Measurements from ENCODE around the gene KY.

The KY gene

DNA sequence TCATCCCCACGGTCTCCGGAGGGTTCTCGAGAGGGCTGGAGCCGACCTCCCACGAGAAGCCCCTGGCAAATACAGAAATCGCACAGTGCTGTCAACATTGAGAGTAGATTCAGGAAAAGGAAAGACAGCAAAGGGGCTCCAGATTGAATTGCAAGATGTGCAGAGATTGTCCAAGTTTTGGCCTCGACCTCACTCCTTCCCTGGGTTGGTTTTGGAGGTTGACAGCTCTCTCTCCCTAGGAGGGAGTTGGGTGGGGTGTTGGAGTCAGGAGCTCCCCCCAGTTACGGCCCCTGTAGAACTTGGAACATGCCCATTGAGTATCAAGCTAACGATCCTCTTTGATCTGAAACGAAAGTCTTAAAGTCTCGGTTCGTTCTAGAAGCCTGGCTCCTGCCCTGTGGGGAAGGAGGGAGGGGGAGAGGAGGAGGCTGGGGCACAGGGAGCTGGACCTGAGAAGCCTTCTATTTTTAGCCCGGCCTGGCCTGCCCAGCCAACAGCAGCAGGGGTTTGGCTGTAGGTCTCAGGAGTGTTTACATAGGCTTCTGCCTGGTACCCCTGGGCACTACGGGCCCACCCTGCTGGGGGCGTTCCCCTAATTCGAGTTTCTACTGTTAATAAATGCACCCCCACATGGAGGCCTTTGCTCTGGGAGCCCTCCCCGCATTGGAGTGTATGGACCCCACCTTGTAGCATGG lies 672 bp upstream of the KY start:
- intact Hi-C loops (cut with DNase I) = no loop called here
- DNase-seq = peak in 19 of 42 donors; percentile 20 to 62 (median 42)

DNA sequence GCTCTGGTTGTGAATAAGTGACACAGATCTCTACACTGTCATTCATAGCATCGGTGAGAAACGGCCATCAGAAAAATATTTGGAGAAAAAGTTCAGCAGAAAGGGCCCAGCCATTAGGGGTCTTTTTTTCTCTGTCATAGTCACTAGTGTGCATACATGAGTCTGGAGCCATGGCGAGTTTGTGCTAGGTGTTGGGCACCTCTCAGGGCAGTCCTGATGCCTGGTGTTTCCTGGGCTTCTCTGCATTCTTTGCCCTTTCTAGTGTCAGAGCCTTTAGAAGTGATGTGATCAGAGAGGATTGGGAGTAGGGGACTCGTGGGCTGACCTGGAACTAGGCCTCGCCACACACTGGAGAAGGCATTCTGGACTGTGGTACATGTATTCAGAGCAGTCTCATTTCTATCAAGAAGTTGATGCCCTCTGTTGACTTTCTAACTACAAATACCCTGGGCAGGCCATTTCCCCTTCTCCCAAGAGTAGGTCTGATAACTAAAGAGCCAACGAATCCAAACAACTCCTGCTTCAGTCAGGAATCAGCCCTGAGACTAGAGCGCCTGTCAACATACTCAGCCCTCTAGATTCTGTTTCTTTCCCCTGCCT lies 1.6 kb downstream of the KY start:
- DNase-seq = peak in 3 of 42 donors; percentile 16 to 39 (median 31)
- intact Hi-C loops (cut with DNase I) = no loop called here

DNA sequence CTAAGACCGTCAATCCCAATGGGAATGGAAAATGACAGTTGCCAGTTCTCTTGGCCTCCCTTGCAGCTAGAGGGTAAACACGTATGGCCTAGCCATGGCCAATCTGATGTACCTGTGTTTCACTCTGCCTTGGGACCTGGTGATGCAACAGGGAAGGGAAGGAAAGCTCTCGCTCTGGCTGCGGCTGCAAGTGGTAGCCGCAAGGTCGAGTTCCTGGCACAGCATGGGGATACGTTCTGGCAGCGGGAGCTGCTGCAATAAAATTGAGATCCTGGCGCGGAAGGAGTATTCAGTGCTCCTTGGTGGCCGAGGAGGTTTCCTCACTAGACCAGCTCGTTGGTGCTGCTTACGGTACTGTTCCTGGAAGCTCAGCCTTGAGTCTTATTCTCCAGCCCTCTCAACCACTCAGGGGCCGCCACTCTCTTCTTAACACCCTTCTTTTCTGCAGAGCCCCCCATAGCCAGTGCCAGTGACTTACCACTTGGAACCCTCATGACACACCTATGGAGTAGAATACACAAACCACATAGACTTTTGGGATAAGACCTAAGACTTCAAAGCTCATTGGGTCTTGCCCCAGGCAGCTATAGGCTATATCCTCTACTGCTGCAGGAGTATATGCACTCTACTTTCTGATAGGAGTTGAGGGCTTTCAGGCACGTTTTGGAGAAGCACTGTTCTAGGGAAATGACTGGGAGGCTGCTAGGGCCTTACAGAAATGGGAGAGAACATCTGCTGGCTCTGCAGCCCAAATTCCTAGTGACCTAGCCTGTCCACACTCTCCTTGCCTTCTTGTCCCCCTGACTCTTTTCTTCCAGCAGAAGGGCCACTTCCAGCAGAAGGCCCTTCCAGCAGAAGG lies 2.7 kb downstream of the KY start:
- intact Hi-C loops (cut with DNase I) = no loop called here
- DNase-seq = peak in 5 of 42 donors; percentile 12 to 39 (median 25)

DNA sequence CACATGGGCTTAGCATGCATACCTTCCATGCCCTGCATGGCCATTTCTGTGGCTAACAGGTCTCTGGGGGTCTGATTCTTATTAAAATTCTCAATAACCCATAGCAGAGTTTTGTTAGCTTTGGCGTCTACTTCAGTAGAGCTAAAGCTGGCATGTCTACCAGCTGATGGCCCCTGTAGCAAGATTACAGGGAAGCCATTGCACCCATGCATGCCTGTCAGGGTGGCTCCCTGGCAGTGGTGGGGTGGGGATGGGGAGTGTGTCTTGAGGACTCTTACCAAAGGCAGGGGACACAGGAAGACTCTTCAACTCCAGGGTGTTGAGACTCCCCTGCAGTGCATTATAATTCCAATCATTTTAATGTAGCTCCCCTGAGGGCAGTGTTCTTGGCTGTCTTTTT lies 4.7 kb downstream of the KY start:
- intact Hi-C loops (cut with DNase I) = no loop called here
- DNase-seq = peak in 4 of 42 donors; percentile 4 to 33 (median 16)

- DNase-seq = no peak
- intact Hi-C loops (cut with DNase I) = no loop called here
Observed at GRCh38 chr3:134645515-134645914, 5.3 kb downstream of the KY start.

DNA sequence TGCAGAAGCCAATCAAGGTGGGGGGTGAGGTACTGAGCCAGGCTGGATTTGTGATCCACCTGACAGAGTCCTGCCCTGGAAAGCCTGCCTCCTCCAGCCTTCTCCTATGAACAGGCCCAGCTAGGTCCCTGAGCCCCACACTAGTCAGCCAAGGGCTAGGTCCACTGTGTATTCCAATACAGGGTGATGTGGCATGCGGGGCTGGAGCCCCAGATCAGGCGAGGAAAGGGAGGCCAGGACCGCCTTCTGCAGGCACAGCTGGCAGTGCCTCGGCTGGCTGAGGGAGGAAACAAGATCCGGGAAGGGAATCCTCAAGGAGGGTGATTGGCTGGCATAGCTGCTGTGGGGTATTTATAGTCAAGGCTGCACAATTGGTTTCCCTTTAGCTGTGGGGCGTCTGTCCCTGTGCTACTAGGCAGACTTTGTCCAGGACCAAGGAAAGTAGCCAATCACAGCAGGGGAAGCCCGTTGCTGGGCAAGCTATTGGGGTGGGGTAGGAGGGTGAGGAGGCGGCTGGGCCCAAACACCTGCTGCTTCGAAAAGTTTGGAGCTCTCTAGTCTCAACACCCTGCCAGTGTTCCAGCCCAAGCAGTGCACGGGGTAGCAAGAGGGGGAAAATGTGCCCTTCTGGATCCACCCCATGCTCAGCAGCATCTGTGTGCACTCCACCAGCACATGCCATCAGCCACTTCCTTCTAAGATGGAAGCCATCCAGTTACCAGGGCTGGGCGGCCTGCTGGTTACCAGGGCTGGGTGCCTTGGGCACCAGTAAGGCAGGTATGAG lies 5.9 kb downstream of the KY start:
- DNase-seq = peak in 10 of 42 donors; percentile 17 to 42 (median 36)

DNA sequence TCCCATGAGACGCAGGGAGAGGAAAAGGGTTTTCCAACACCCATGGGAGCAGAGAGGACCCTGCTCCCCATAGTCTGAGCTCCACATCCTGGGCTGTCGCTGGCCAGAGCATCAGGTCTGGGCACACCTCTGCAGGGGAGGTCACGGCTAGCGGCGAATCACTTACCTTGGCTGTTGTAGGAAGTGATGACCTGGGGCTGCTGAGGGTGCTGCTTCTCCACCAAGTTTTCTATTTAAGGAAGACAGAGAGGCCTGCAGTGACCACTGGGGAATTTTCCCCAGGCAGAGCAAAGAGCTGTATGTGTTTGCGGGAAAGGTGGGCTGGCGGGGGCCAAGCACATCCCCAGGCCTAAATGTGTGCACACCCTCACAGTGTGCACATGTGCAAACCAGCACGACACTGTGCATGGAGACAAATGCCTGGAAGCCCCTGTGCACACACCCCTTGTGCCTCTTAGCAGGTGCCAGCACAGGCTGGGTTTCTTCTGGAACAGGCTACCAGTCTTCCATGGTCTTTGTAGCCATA lies 7.6 kb downstream of the KY start:
- intact Hi-C loops (cut with DNase I) = no loop called here
- DNase-seq = peak in 7 of 42 donors; percentile 4 to 38 (median 8)

More for the DNA sequence above, 5.9 kb downstream of the KY start:
- intact Hi-C loops (cut with DNase I) = no loop called here

DNA sequence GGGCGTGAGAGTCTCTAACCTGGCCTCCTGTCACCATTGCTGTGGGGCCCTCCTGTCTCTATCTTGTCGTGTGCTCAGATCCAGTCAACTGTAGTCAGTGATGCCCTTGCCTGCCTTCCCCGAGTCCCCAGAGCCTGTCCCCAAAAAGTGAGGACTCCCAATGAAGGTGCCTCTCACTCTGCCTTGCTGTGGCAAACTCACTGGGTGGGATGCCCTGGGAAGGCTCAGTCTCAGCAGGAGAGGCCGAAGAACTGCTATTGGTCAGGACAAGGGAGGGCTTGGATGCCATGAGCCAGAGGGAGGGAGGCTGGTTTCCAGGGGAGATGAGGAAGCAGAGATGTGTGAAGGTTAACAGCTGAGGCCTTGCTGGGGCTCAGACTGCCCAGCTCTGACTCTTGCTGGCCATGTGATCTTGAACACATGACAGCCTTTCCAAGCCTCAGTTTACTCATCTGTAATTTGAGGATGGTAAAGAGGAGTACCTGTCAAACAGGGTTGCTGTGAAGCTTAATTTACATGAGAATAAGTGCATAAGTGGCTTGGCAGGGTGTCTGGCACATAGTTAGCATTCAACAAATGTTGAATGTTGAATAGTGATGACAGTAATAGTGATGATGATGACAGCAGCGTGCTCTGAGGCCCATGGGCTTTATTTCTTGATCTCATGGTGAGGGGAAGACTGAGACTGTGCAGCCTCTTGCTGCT lies 8.2 kb downstream of the KY start:
- intact Hi-C loops (cut with DNase I) = no loop called here

DNA sequence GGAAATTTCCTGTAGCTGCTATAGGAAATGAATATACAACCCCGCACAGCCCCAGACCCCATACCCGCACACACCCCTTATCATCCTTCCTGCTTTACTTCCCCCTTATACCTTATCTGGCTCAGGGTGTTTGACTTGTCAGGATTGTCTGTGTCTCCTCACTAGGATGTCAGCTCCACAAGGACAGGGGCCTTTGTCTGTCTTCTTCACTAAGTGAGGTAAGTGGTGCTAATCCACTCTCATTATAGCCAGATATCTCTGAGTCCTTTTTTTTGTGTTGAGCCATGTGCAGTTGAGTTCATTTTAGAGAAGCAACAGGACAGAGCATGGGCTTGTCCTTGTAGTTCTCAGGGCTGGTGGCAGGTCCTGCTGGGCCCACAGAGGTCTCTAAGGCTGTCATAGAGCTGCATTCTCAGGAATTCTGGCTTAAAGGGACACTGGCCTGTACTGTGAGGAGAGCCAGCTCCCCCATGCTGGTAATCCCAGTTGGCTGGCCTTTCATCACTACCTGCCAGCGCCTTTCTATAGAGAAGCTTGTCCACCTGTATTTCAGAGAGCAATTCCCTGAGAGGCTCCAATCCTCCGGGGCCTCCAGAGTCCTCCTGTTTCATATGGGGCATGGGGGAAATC lies 9.0 kb downstream of the KY start:
- peak in 5 of 42 donors; percentile 3 to 32 (median 12) for DNase-seq
- intact Hi-C loops (cut with DNase I) = no loop called here

More for the DNA sequence above, 8.2 kb downstream of the KY start:
- DNase-seq = peak in 6 of 42 donors; percentile 7 to 39 (median 19)

DNA sequence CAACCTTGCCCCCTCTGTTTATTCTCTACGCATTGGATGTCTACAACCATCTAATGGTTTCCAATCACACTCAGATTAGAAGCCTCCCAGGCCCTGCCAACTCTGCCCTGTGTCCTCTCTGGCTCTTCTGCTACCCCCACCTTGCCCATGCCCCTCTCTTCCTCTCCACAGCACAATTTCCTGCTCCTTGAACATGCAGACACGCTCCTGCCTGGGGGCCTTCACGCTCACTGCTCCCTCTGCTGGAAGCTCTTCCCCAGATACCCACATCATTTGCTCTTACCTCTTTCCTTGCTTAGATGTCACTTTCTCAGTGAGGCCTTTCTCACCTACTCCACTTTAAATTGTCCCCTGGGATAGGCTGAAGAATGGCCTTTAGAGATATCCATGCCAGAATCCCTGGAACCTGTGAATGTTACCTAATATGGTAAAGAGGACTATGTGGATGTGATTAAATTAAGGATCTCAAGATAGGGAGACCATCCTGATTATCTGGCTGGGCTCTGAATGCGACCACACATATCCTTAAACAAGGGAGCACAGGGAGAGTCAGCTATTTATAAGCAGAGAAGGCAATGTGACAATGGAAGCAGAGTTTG lies 9.9 kb downstream of the KY start:
- peak in 27 of 42 donors; percentile 22 to 71 (median 39) for DNase-seq
- intact Hi-C loops (cut with DNase I) = no loop called here

DNA sequence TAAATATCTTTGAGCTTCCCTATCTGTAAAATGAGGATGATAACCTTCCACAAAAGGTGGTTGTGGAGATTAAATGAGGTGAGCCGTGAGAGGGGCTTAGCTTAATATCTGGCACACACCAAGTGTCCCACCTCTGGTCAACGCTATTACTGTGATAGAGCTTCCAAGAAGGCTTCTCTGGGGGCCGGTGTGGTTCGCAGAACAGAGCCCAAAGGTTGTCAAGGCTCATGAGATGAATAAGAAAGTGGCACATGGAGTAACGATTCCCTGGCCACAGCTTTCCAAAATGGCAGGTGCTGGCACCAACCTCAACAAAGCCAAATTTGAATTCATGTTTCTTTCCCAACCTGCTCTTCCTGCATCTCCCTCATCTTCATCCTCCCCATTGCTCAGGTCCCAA lies 10.4 kb downstream of the KY start:
- DNase-seq = peak in 3 of 42 donors; percentile 1 to 12 (median 6)
- intact Hi-C loops (cut with DNase I) = no loop called here

DNA sequence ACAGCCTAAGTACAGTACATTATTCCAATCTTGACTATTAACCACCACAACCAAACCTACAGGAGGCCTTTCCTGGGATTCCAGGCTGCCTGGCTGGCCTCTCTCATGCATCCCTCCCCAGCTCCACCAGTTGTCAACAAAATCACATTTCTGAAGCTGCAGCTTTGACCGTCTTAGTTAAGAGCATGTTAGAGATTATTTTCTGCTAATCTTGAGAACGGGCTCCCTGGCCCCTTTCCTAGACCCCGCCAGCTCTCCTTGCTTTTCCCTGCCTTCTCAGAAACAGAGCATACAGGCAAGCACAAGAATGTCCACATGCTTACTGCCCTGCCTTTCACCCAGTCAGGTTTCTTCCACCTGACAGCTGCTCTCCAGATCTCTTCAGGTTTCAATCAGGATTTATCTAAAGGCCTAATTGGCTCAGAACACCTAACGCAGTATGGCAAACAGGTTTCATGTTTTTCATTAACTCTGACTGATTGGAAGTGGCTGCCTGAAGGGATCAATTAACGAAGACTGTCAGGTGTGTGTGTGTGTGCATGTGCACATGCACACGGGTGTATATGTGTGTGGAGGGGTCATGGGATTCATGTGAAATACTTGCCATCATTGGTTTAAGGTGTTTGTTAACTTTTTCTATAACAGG lies 12.3 kb downstream of the KY start:
- peak in 2 of 42 donors; percentile 0 to 8 for DNase-seq

GRCh38 chr3:134636406-134636805 lies 14.4 kb downstream of the KY start:
- DNase-seq = peak in 2 of 42 donors; percentile 6 to 19
- intact Hi-C loops (cut with DNase I) = no loop called here

More for the DNA sequence above, 12.3 kb downstream of the KY start:
- intact Hi-C loops (cut with DNase I) = no loop called here

DNA sequence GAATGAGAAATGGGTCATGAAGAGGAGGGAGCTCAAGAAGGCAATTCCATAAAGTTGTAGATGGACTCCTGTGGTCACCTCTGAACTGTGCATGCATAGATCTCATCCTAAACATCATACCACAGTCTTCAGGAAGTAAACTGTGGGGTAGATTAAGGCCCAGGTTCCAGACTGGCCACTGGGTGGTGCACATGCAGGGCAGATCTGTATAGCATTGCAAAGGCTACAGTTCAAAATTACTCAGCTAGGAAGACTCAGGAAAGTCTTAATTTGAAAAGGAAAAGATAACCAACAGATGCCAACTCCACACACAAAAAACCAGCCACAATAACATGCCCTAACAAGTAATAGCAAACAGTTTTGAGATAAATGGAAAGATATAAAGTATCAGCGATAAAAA lies 20.3 kb downstream of the KY start:
- DNase-seq = no peak
- intact Hi-C loops (cut with DNase I) = no loop called here

- intact Hi-C loops (cut with DNase I) = no loop called here
- DNase-seq = peak in 2 of 42 donors; percentile 0 to 2
Observed at GRCh38 chr3:134628884-134629283, 21.9 kb downstream of the KY start.

DNA sequence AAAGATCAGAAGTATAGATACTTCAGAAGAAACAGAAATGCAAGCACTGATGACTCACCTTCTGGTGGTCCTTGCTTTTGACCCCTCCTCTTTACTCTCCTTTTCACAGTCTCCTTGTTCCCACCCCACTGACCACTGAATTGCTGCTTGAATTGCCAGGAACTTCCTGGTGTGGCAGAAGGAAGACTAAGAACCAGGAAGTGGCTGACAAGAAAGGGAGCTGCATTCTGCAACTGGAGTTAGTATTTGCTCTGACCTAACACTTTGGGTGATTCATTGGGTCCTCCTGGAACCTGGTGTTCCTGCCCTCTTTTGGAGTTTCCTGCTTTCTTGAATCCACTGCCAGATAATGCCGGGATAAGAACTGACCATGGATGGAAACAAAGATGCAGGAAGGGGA lies 23.0 kb downstream of the KY start:
- DNase-seq = peak in 1 of 42 donors; percentile 2
- intact Hi-C loops (cut with DNase I) = no loop called here
